ENCODE results near the gene CC2D1A.

DNA sequence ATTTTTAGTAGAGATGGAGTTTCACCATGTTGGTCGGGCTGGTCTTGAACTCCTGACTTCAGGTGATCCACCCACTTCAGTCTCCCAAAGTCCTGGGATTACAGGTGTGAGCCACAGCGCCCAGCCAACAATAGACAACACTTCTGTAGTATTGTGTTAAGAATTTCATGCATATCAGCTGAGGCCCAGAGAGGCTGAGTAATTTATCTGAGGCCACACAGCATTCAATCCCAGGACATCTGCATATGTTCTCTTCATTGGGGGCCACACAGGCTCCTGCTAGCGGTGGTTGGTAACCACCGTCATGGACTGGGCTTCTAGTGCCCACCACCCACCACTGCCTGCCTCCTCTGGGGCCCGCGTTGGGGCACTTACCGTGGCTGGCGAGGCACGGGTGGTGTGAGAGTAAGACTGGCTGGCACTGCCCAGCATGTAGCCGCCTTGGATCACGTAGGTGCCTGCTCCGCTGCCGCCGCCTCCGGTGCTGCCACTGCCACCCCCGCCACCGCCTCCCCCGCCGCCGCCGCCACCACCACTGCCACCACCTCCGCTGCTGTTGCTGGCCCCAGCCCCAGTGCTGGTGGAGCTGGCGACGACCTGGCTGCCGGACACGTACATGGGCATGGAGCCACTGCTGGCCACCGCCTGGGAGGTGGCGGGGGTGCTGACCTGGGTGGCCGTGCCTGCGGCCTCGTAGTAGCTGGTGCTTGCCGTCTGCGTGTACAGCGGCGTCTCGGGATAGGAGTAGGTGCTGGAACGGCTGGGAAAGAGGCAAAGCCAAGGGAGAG is 66.6 kb downstream of the CC2D1A start:
- TF ChIP-seq CTCF (IDR thresholded peaks at IDR 0.05; ENCODE audit: low read length) (no peak), EZH2 (optimal IDR thresholded peaks at IDR 0.05; ENCODE audit: low read depth, low read length) (no peak)

All from MM.1S (cell line).